K562 (cell line): ENCODE data around the gene ABHD16A. TPM values are rescaled to one million over a fixed set of nuclear protein-coding genes. Genes with fewer than 3 reads are reported as not detected.

Experiments
- DMBX1 ChIP-seq: fragments of 250-450 bp; sonication (Bioruptor Pico); IDR thresholded peaks from 2 replicates; pipeline ENCODE4 v1.8.0; 2022; ENCODE audit warnings: inconsistent platforms, mild to moderate bottlenecking, moderate library complexity, borderline replicate concordance
- HDAC2 ChIP-seq: fragments of 450-650 bp; IDR thresholded peaks from 2 replicates; pipeline ENCODE4 v1.6.1; 2016; ENCODE audit warnings: mild to moderate bottlenecking
- JUNB ChIP-seq: fragments of 450-650 bp; formaldehyde crosslinking; conservative IDR thresholded peaks from 2 replicates; pipeline ENCODE4 v1.4.0; 2020; ENCODE audit warnings: mild to moderate bottlenecking
- MXI1 ChIP-seq: IDR thresholded peaks from 2 replicates; pipeline ENCODE4 v1.6.1; 2011; ENCODE audit warnings: low read depth, mild to moderate bottlenecking, improper control_type of control experiment, low read length
- SAP30 ChIP-seq: fragments of 200-600 bp; sonication (generic); IDR thresholded peaks from 2 replicates; pipeline ENCODE4 v1.6.1; 2012; ENCODE audit warnings: borderline replicate concordance, low read depth, mild to moderate bottlenecking, moderate library complexity, low read length, control low read depth, inconsistent platforms; ENCODE audit not compliant: insufficient read depth, poor library complexity, severe bottlenecking
- SIN3A ChIP-seq, 2 experiments: fragments of 150-350 bp in 1 of 2; IDR thresholded peaks; 2 replicates each; pipeline ENCODE4 v1.6.1; 2011 to 2016; ENCODE audit warnings: borderline replicate concordance in 2 of 2, low read depth in 2 of 2, low read length in 2 of 2, mild to moderate bottlenecking in 2 of 2, moderate library complexity in 2 of 2; ENCODE audit not compliant: control insufficient read depth in 1 of 2
- TAF7 ChIP-seq: fragments of 450-650 bp; IDR thresholded peaks from 2 replicates; pipeline ENCODE4 v1.6.1; 2016; ENCODE audit warnings: missing genetic modification characterization, missing compliant biosample characterization
- TCFL5 ChIP-seq: fragments of 250-450 bp; sonication (Bioruptor Pico); conservative IDR thresholded peaks from 2 replicates; pipeline ENCODE4 v1.6.1; 2021; ENCODE audit warnings: mild to moderate bottlenecking, moderate library complexity, matching md5 sums
- ZNF444 ChIP-seq: fragments of 250-450 bp; sonication (Bioruptor Pico); IDR thresholded peaks from 2 replicates; pipeline ENCODE4 v1.4.0; 2020; ENCODE audit warnings: mild to moderate bottlenecking, moderate library complexity
- ZNF583 ChIP-seq: fragments of 250-450 bp; sonication (Bioruptor Pico); IDR thresholded peaks from 2 replicates; pipeline ENCODE4 v1.4.0; 2020
- ZNF830 ChIP-seq: fragments of 250-450 bp; sonication (Bioruptor Pico); IDR thresholded peaks from 2 replicates; pipeline ENCODE4 v1.5.0; 2021; ENCODE audit warnings: mild to moderate bottlenecking
- polyA plus RNA-seq, 8 experiments: library from polyadenylated mRNA; depleted of rRNA in 4 of 8; stranded (reverse) in 5 of 8; unstranded in 3 of 8; fragments of >200 nt; fragmentation: Nextera tagmentation in 2 of 8; fragmentation: Illumina TruSeq in 1 of 8; extraction: Ambion mirVana in 2 of 8; extraction: Trizol in 1 of 8; gene quantifications; 2 replicates each; pipeline versions ENCODE4 v1.2.1 to v1.2.3, GENCODE V29; 2011 to 2014; ENCODE audit warnings: inconsistent platforms in 1 of 8, missing spikeins in 1 of 8
- total RNA-seq, 7 experiments: library from RNA; depleted of rRNA in 6 of 7; stranded (reverse); fragments of >200 nt in 6 of 7; fragmentation: Illumina TruSeq in 2 of 7; extraction: Trizol in 2 of 7; gene quantifications; 2 replicates each; pipeline versions ENCODE4 v1.2.1 to v1.2.3, GENCODE V29; 2011 to 2021; ENCODE audit warnings: low replicate concordance in 1 of 7
- TF ChIP-seq, protein P1 (sequence below), 2 experiments: IDR thresholded peaks in 1 of 2; conservative IDR thresholded peaks in 1 of 2; 2 replicates each; pipeline ENCODE4 v1.6.1; 2016; ENCODE audit warnings: low read depth in 2 of 2, mild to moderate bottlenecking in 1 of 2, missing compliant biosample characterization in 1 of 2, missing genetic modification characterization in 1 of 2, moderate library complexity in 1 of 2
- TF ChIP-seq, protein P2 (sequence below), 3 experiments: IDR thresholded peaks in 2 of 3; conservative IDR thresholded peaks in 1 of 3; 2 replicates each; pipeline ENCODE4 v1.5.1; 2011 to 2012; ENCODE audit warnings: low read length in 3 of 3, mild to moderate bottlenecking in 3 of 3, control low read depth in 2 of 3, improper control_type of control experiment in 1 of 3, inconsistent platforms in 1 of 3, low read depth in 1 of 3, mixed read lengths in 1 of 3, moderate library complexity in 1 of 3; ENCODE audit not compliant: insufficient read depth in 2 of 3
- TF ChIP-seq, protein P3 (sequence below): fragments of 450-650 bp; IDR thresholded peaks from 2 replicates; pipeline ENCODE4 v1.6.1; 2017; ENCODE audit warnings: antibody characterized with exemption, mild to moderate bottlenecking
- TF ChIP-seq, protein P4 (sequence below), 2 experiments: IDR thresholded peaks; 2 replicates each; pipeline ENCODE4 v1.6.1; 2011; ENCODE audit warnings: borderline replicate concordance in 1 of 2, control low read depth in 1 of 2, low read depth in 1 of 2, low read length in 1 of 2, mild to moderate bottlenecking in 1 of 2, mixed read lengths in 1 of 2, moderate library complexity in 1 of 2; ENCODE audit not compliant: insufficient read depth in 1 of 2, insufficient read length in 1 of 2, poor library complexity in 1 of 2, severe bottlenecking in 1 of 2; ENCODE audit errors: extremely low read depth in 1 of 2

ABHD16A gene
- total and polyA plus RNA-seq, 9 of the 15 experiments (the other 6 are each of a cell fraction or from before 2014, with no cell fraction given), result 25.8 to 120 (median 81.6) TPM

DNA sequence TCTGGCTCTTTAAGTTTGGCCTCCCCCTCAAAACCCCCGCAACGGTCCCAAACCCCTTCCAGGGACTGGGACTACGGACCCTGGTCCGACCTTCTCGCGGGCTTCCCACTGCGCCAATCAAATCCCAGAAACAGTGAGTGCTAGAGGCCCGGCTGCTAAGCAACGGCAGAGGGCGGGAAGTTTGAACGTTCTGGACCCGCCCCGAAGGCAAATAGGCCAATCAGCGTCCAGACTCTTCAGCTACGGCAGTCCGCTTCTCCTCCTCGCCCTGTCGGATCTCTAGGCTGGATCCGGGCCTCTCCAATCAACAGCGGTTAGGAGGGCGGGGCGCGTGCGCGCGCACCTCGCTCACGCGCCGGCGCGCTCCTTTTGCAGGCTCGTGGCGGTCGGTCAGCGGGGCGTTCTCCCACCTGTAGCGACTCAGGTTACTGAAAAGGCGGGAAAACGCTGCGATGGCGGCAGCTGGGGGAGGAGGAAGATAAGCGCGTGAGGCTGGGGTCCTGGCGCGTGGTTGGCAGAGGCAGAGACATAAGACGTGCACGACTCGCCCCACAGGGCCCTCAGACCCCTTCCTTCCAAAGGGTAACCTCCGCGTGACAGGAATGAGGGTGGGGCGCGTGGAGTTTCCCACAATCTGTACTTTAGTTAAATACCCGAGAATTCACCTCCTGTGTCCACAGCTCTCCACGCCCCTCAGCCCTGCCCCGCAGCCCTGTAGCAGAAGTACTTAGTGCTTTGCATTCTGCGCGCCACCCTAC is 36.7 kb upstream of the ABHD16A start, which contains the start of gene MSH5 (continued):
- TF ChIP-seq, protein P1, sequence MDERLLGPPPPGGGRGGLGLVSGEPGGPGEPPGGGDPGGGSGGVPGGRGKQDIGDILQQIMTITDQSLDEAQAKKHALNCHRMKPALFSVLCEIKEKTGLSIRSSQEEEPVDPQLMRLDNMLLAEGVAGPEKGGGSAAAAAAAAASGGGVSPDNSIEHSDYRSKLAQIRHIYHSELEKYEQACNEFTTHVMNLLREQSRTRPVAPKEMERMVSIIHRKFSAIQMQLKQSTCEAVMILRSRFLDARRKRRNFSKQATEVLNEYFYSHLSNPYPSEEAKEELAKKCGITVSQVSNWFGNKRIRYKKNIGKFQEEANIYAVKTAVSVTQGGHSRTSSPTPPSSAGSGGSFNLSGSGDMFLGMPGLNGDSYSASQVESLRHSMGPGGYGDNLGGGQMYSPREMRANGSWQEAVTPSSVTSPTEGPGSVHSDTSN (CRISPR knock-in tag; IDR thresholded peaks at IDR 0.05; ENCODE audit: low read depth), result no peak
- TF ChIP-seq, protein P1 (tag; conservative IDR thresholded peaks at IDR 0.05; ENCODE audit: low read depth), result peak; percentile 66
- TF ChIP-seq ZNF830 (CRISPR knock-in tag) (peak; percentile 93; the same call in 1 of the 2 replicates), SAP30 (peak; percentile 93), HDAC2 (peak; percentile 80), ZNF583 (CRISPR knock-in tag) (peak; percentile 80; the same call in 1 of the 2 replicates), JUNB (CRISPR knock-in tag) (no peak), TAF7 (tag) (peak; percentile 96), MXI1 (peak; percentile 89), SIN3A (IDR thresholded peaks at IDR 0.05; ENCODE audit: borderline replicate concordance in 2 of 2, control insufficient read depth in 1 of 2, low read depth in 2 of 2, low read length in 2 of 2) (peak in 1 of 2 experiments; percentile 89; a peak in 1 of 4 replicates), DMBX1 (CRISPR knock-in tag) (peak; percentile 88), TCFL5 (CRISPR knock-in tag) (no peak), ZNF444 (CRISPR knock-in tag) (peak; percentile 68; the same call in 1 of the 2 replicates)
- TF ChIP-seq, protein P2, sequence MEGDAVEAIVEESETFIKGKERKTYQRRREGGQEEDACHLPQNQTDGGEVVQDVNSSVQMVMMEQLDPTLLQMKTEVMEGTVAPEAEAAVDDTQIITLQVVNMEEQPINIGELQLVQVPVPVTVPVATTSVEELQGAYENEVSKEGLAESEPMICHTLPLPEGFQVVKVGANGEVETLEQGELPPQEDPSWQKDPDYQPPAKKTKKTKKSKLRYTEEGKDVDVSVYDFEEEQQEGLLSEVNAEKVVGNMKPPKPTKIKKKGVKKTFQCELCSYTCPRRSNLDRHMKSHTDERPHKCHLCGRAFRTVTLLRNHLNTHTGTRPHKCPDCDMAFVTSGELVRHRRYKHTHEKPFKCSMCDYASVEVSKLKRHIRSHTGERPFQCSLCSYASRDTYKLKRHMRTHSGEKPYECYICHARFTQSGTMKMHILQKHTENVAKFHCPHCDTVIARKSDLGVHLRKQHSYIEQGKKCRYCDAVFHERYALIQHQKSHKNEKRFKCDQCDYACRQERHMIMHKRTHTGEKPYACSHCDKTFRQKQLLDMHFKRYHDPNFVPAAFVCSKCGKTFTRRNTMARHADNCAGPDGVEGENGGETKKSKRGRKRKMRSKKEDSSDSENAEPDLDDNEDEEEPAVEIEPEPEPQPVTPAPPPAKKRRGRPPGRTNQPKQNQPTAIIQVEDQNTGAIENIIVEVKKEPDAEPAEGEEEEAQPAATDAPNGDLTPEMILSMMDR (IDR thresholded peaks at IDR 0.05 in 2 of 3, conservative IDR thresholded peaks at IDR 0.05 in 1 of 3; ENCODE audit: insufficient read depth in 2 of 3, low read depth in 1 of 3, low read length in 3 of 3), result peak in 1 of 3 experiments; percentile 13; a peak in 1 of 6 replicates
- TF ChIP-seq, protein P3, sequence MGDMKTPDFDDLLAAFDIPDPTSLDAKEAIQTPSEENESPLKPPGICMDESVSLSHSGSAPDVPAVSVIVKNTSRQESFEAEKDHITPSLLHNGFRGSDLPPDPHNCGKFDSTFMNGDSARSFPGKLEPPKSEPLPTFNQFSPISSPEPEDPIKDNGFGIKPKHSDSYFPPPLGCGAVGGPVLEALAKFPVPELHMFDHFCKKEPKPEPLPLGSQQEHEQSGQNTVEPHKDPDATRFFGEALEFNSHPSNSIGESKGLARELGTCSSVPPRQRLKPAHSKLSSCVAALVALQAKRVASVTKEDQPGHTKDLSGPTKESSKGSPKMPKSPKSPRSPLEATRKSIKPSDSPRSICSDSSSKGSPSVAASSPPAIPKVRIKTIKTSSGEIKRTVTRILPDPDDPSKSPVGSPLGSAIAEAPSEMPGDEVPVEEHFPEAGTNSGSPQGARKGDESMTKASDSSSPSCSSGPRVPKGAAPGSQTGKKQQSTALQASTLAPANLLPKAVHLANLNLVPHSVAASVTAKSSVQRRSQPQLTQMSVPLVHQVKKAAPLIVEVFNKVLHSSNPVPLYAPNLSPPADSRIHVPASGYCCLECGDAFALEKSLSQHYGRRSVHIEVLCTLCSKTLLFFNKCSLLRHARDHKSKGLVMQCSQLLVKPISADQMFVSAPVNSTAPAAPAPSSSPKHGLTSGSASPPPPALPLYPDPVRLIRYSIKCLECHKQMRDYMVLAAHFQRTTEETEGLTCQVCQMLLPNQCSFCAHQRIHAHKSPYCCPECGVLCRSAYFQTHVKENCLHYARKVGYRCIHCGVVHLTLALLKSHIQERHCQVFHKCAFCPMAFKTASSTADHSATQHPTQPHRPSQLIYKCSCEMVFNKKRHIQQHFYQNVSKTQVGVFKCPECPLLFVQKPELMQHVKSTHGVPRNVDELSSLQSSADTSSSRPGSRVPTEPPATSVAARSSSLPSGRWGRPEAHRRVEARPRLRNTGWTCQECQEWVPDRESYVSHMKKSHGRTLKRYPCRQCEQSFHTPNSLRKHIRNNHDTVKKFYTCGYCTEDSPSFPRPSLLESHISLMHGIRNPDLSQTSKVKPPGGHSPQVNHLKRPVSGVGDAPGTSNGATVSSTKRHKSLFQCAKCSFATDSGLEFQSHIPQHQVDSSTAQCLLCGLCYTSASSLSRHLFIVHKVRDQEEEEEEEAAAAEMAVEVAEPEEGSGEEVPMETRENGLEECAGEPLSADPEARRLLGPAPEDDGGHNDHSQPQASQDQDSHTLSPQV, result no peak
- TF ChIP-seq, protein P4, sequence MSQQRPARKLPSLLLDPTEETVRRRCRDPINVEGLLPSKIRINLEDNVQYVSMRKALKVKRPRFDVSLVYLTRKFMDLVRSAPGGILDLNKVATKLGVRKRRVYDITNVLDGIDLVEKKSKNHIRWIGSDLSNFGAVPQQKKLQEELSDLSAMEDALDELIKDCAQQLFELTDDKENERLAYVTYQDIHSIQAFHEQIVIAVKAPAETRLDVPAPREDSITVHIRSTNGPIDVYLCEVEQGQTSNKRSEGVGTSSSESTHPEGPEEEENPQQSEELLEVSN (IDR thresholded peaks at IDR 0.05; ENCODE audit: borderline replicate concordance in 1 of 2, extremely low read depth in 1 of 2, insufficient read depth in 1 of 2, insufficient read length in 1 of 2, low read depth in 1 of 2, low read length in 1 of 2, poor library complexity in 1 of 2, severe bottlenecking in 1 of 2), result peak; percentile 98 to 99
